Transverse colon (tissue), 4 donors: ENCODE measurements around the gene COL5A3.

Source experiments
- POLR2A ChIP-seq: fragments of 450-650 bp; IDR thresholded peaks from one replicate; pipeline ENCODE4 v1.6.1; 2016; ENCODE audit warnings: antibody characterized with exemption, mild to moderate bottlenecking, moderate library complexity
- POLR2AphosphoS5 ChIP-seq, 3 donors: sonication (generic); formaldehyde crosslinking; IDR thresholded peaks; one replicate each; pipeline ENCODE4 v1.6.1; 2016; ENCODE audit warnings: antibody characterized with exemption in 3 of 3
- TF ChIP-seq, protein P1 (sequence below), 5 experiments: fragments of 200-600 bp in 3 of 5; fragments of 450-650 bp in 2 of 5; sonication (generic) in 3 of 5; IDR thresholded peaks; 1 replicate in 2 of 5; 2 replicates in 3 of 5; pipeline ENCODE4 v1.5.1; 2016 to 2017; ENCODE audit warnings: antibody characterized with exemption in 5 of 5, inconsistent platforms in 3 of 5, mild to moderate bottlenecking in 2 of 5, moderate library complexity in 1 of 5

- TF ChIP-seq, protein P1, sequence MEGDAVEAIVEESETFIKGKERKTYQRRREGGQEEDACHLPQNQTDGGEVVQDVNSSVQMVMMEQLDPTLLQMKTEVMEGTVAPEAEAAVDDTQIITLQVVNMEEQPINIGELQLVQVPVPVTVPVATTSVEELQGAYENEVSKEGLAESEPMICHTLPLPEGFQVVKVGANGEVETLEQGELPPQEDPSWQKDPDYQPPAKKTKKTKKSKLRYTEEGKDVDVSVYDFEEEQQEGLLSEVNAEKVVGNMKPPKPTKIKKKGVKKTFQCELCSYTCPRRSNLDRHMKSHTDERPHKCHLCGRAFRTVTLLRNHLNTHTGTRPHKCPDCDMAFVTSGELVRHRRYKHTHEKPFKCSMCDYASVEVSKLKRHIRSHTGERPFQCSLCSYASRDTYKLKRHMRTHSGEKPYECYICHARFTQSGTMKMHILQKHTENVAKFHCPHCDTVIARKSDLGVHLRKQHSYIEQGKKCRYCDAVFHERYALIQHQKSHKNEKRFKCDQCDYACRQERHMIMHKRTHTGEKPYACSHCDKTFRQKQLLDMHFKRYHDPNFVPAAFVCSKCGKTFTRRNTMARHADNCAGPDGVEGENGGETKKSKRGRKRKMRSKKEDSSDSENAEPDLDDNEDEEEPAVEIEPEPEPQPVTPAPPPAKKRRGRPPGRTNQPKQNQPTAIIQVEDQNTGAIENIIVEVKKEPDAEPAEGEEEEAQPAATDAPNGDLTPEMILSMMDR (IDR thresholded peaks at IDR 0.05): no peak
- TF ChIP-seq POLR2A (no peak), POLR2AphosphoS5 (IDR thresholded peaks at IDR 0.05) (no peak)
These were observed 4.5 kb downstream of the COL5A3 start for GRCh38 chr19:10005632-10006334.
